Ectodermal cell (in vitro differentiated cells): ENCODE results near the gene RGPD4.
"Not testable (repeated sequence)": the region's sequence is repeated elsewhere in the genome, so short reads cannot be mapped to it uniquely, and the experiment has no call there.

ENCODE experiments used
- H3K27ac ChIP-seq: 2 replicates; pipeline ENCODE4 v1.7.0; 2013; ENCODE audit warnings: mild to moderate bottlenecking, low read depth, low read length; ENCODE audit not compliant: insufficient read depth, poor library complexity, severe bottlenecking
- H3K27me3 ChIP-seq: 2 replicates; pipeline ENCODE4 v1.7.0; 2013; ENCODE audit warnings: mild to moderate bottlenecking, low read length; ENCODE audit not compliant: insufficient read depth, control insufficient read depth, poor library complexity, severe bottlenecking
- H3K36me3 ChIP-seq: one replicate; pipeline ENCODE4 v1.7.0; 2013; ENCODE audit warnings: low read length; ENCODE audit not compliant: control insufficient read depth, insufficient read depth
- H3K4me1 ChIP-seq: one replicate; pipeline ENCODE4 v1.7.0; 2013; ENCODE audit warnings: low read length; ENCODE audit not compliant: control insufficient read depth, insufficient read depth
- H3K4me3 ChIP-seq: 2 replicates; pipeline ENCODE4 v1.7.0; 2013; ENCODE audit warnings: low read depth, low read length, control low read depth; ENCODE audit not compliant: insufficient read depth
- H3K9me3 ChIP-seq: 2 replicates; pipeline ENCODE4 v1.7.0; 2013; ENCODE audit warnings: mild to moderate bottlenecking, low read length, moderate library complexity; ENCODE audit not compliant: control insufficient read depth
- WGBS, 2 experiments: methylation state at CpG; one replicate each; pipeline ENCODE4 v1.1.7; 2013; ENCODE audit warnings: missing lambda C conversion rate in 2 of 2; 5-methylcytosine and 5-hydroxymethylcytosine counted together

RGPD4 gene

DNA sequence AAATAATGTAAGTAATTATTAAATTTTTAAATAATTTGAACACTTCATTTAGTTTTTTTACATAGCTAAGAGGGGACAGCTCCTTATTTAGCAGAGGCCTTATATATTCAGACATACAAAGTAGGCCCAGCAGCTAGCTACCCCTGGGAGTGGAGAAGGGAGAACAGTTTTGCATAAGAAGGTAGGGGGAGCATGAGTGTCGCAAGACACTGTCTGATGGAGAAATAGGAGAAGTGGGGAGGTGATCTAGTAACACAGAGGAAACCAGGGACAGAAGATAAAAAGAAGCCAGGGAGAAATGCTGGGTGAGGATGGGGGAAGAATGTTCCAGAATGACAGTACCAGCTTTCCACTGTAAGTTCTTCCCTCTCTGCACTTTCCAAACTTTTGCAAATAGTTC lies 16.0 kb upstream of the RGPD4 start:
- H3K27ac ChIP-seq = no peak overlapping the region
- WGBS, 2 experiments = 54 to 58% methylated on average over 1 of the region's 1 CpG
- no peaks in the 10 kb centered on the region for H3K9me3 ChIP-seq
- no peaks in the 10 kb centered on the region for H3K4me1 ChIP-seq
- no peaks in the 10 kb centered on the region for H3K36me3 ChIP-seq
- H3K27me3 ChIP-seq = no peaks in the 10 kb centered on the region
- no peak overlapping the region for H3K4me3 ChIP-seq

DNA sequence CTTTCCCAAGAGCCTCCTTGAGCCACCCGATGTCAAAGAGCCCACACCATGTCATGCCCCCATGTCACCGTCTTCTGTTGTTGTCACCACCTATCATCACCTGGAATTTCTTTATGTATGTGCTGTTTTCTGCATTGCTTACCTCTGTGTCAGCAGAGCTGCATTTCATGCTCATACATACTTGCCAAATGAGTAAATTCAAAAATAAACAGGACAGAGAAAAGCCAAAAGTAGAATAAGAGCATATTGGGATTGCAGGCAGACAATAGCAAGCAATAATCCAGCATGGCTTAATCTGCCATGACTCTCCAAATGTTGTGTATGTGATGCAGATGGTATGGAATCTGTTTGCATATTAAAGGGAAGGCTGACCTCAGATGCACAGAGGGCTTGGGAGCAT lies 15.3 kb upstream of the RGPD4 start:
- Histone ChIP-seq H3K27ac (no peak overlapping the region), H3K4me1 (no peaks in the 10 kb centered on the region), H3K9me3 (no peaks in the 10 kb centered on the region), H3K4me3 (no peak overlapping the region), H3K36me3 (no peaks in the 10 kb centered on the region), H3K27me3 (no peaks in the 10 kb centered on the region)
- WGBS, 2 experiments = 83 to 93% methylated on average over 2 of the region's 2 CpGs

DNA sequence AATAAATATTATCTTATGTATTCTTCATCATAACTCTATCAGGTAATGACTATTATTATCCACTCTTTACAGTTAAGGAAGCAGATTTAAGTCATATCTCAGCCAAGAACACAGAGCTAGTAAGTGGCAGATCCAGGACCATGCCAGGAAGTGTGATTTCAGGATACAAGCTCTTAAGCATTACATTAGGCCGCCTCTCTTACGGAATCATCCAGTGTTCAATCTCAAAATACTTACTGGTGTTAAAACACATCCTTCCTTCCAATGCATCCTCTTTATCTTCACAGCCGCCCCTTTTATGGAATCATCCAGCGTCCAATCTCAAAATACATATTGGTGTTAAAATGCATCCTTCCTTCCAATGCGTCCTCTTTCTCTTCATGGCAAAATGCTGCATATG lies 14.7 kb upstream of the RGPD4 start:
- H3K9me3 ChIP-seq = no peaks in the 10 kb centered on the region
- no peaks in the 10 kb centered on the region for H3K4me1 ChIP-seq
- WGBS, 2 experiments = 90 to 94% methylated on average over 5 of the region's 5 CpGs
- no peak overlapping the region for H3K27ac ChIP-seq
- no peak overlapping the region for H3K4me3 ChIP-seq
- H3K36me3 ChIP-seq = no peaks in the 10 kb centered on the region
- H3K27me3 ChIP-seq = no peaks in the 10 kb centered on the region

DNA sequence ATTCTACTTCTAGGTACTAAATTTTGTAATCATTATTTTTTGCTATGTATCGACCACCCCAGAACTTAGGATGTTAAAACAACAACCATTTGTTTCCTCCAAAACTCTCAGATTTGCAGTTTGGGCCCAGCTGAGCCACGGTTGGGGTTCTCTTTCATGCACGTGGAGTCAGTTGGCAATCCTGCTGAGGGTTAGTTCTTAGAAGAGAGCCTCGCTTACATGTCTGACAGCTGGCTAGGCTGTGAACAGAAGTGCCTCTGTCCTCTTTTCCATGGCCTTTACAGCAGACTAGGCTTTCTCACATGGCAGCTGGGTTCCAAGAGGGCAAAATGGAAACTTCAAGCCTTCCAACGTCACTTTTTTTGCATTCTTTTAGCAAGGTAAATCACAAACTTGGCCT lies 9.3 kb upstream of the RGPD4 start:
- 41 to 51% methylated on average over 5 of the region's 5 CpGs for WGBS, 2 experiments
- Histone ChIP-seq H3K4me1 (no peaks in the 10 kb centered on the region), H3K36me3 (no peaks in the 10 kb centered on the region), H3K4me3 (no peak overlapping the region), H3K27ac (no peak overlapping the region), H3K27me3 (no peaks in the 10 kb centered on the region), H3K9me3 (no peaks in the 10 kb centered on the region)

DNA sequence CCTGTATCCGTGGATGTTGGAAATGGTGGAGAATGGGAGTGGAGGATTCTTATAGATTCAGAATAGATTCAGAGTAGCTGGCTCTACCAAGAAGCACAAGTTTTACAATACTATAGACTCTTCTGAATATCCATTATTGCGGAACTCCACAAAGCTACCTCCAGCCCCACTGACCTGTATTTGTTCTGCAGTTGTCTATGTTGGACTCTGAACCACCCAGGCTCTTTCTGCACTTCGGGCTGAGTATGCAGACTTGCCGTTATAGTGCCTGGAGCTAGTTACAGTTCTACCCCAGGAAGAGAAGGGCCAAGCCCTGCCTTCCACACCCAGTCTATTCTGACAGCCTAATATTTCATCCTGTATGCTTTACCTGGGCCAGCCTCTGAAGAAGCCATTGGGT lies 4.4 kb upstream of the RGPD4 start:
- H3K9me3 ChIP-seq = no peaks in the 10 kb centered on the region
- no peak overlapping the region for H3K27ac ChIP-seq
- H3K27me3 ChIP-seq = no peaks in the 10 kb centered on the region
- no peaks in the 10 kb centered on the region for H3K36me3 ChIP-seq
- no peaks in the 10 kb centered on the region for H3K4me1 ChIP-seq
- no peak overlapping the region for H3K4me3 ChIP-seq
- WGBS, 2 experiments = 94 to 96% methylated on average over 4 of the region's 4 CpGs

DNA sequence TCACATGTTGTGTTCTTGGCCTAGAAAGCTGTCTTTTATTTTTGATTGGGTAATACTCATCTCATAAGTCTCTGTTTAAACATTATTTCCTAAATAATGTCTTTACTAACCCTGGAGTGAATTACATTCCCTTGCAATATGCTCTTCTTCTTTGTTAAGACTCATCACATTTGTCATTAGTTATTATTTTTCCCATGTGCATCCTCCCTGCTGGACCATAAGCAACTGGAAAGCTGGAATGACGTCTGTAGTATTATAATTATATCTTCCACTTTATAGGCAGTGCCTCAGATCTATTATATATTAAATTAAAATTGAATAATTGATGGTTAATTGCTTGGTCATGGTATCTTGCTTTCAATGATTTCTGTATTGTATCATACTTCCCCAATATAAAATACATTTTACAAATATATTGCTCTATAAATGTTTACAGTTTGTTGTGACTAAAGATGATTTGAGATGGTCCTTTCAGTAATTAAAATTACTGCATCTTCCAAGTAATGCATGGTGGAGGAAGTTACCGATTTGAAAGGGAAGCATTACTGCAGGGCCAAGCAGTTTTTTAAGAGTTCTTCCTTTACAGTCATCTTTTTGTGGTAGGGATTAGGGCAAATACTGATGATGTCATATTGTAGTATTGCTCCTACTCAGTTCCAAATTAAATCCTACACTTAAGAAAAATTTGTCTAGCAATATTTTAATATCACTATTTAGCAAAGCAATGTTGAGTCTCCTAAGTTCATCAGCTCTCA lies 2.1 kb upstream of the RGPD4 start:
- Histone ChIP-seq H3K36me3 (no peaks in the 10 kb centered on the region), H3K4me3 (no peak overlapping the region), H3K4me1 (no peaks in the 10 kb centered on the region), H3K27ac (no peak overlapping the region), H3K9me3 (no peaks in the 10 kb centered on the region), H3K27me3 (no peaks in the 10 kb centered on the region)
- WGBS, 2 experiments = 82 to 95% methylated on average over 1 of the region's 2 CpGs

DNA sequence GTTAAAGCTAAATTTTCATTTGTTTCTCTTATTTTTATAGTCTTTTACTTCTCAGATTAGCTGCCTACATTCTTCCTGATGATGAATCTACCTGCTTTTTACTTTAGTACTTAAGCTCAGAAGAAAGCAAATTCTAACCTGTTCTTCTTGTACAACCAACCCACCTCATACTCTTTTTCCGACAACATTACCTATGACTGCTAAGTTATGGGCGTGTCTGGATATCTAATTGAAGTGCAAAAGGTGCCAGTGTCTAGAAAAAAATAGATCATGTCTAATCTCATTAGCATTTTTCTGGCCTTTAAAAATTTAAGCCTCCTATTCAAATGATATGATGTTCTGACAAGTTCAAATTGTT lies 1.5 kb upstream of the RGPD4 start:
- 100% methylated on average over 1 of the region's 2 CpGs; no CpG with 5 or more reads in 1 of the 2 experiments for WGBS, 2 experiments
- no peaks in the 10 kb centered on the region for H3K27me3 ChIP-seq
- no peaks in the 10 kb centered on the region for H3K9me3 ChIP-seq
- H3K36me3 ChIP-seq = no peaks in the 10 kb centered on the region
- no peaks in the 10 kb centered on the region for H3K4me1 ChIP-seq
- H3K4me3 ChIP-seq = no peak overlapping the region
- no peak overlapping the region for H3K27ac ChIP-seq

DNA sequence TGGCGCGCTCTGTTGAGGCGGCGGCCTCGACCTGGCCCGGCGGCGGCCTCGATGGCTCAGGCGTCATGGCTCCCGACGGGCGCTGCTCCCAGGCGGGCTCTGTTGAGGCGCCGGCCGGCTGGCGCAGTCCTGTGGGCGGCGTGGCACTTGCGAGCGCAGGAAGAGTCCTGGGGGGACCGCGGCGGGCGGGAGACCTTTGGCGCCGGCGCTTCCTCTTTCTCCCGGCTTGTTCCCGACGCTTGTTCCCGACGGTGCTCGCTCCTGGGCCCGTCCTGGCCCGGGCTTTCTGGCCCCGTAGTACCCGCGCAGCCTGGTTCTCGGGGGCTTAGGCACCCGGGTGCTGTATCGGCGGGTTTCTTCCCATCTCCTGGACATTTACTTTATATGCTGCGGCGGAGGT lies 2.8 kb downstream of the RGPD4 start:
- not testable (repeated sequence) for H3K4me3 ChIP-seq, H3K4me1 ChIP-seq, H3K9me3 ChIP-seq, H3K36me3 ChIP-seq, H3K27ac ChIP-seq, H3K27me3 ChIP-seq
- WGBS, 2 experiments = 94% methylated on average over 35 to 41 of the region's 46 CpGs

DNA sequence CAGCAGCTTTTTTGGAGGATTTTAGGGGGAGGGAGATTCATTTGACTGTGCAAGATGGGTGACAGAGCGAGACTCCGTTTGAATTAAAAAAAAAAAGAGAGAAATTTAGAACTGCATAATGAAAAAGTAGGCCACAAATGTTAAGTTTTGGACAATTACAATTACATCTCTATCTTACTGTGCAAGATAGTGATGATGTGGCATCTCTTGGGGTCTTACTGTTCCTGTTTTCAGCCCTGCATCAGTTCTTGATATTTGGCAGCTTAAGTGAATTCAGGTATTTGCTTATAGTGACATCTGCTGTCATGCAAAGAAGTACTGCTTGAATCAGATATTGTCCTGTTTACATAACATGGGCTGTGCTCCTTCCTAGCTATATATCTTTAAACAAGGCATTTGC lies 6.5 kb downstream of the RGPD4 start:
- not testable (repeated sequence) for H3K4me3 ChIP-seq, H3K9me3 ChIP-seq, H3K36me3 ChIP-seq, H3K27me3 ChIP-seq, H3K4me1 ChIP-seq, H3K27ac ChIP-seq
- 100% methylated on average over 2 of the region's 2 CpGs; no CpG with 5 or more reads in 1 of the 2 experiments for WGBS, 2 experiments

DNA sequence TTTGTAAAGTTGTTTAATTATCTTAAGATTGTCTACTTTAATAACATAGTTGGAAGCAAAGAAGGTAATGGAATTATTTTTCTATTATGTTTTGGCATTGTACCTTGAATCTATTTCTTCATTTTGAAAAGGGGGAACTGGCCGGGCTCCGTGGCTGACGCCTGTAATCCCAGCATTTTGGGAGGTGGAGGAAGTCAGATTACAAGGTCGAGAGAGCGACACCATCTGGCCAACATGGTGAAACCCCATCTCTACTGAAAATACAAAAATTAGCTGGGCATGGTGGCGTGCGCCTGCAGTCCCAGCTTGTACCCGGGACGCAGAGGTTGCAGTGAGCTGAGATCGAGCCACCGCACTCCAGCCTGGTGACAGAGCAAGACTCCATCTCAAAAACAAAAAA lies 6.9 kb downstream of the RGPD4 start:
- not testable (repeated sequence) for H3K4me3 ChIP-seq, H3K27me3 ChIP-seq, H3K4me1 ChIP-seq, H3K9me3 ChIP-seq, H3K27ac ChIP-seq, H3K36me3 ChIP-seq
- 42 to 48% methylated on average over 6 to 9 of the region's 11 CpGs for WGBS, 2 experiments

DNA sequence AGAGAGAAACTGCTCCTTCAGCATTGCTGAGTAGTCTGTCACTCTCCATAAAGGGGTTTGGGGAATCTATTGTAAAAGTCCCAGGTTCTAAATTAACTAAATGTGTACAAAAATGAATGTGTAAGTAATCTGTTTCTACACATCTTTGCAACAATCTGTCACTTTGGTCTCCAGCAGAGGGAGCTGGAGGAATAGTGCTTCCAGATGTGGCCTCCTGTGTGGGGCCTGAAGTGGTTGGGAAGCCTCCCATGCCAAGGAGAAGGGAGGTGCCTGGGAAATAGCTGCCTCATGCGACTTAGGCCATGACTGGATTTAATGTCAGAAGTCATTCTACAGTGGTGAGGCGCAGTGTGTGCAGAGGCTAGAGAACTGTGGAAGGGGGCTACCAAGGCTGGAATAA lies 89.4 kb downstream of the RGPD4 start:
- H3K27ac ChIP-seq, H3K36me3 ChIP-seq, H3K4me1 ChIP-seq, H3K27me3 ChIP-seq, H3K4me3 ChIP-seq, H3K9me3 ChIP-seq: not testable (repeated sequence)
- WGBS, 2 experiments = 67% methylated on average over 1 of the region's 2 CpGs; no CpG with 5 or more reads in 1 of the 2 experiments
